T-helper 9 cell (primary cell): ENCODE results near the gene ADAMTS14.

Experiments
- DNase-seq: peaks from one replicate; pipeline ENCODE4 v3.0.0-alpha.2; 2020

Gene ADAMTS14

DNA sequence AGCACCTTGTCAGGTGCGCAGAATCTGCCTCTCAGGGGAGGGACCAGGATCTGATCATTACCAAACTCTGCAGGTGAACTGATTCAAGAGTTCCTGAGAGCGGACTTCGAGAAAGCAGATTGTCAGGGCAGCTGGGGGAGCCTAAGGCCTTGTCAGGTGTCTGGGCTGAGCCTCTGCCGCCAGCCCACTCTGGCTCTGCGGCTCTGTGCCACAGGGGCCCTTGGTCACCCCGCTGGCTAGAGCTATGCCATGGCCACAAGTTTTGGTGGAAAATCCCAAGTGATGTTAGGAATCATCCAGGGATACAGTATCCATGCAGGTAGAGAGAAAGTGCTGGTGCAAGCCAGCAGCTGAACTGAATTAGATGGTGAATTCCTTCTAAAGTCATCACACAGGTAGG, 4.2 kb downstream of the ADAMTS14 start:
- DNase-seq = no peak

DNA sequence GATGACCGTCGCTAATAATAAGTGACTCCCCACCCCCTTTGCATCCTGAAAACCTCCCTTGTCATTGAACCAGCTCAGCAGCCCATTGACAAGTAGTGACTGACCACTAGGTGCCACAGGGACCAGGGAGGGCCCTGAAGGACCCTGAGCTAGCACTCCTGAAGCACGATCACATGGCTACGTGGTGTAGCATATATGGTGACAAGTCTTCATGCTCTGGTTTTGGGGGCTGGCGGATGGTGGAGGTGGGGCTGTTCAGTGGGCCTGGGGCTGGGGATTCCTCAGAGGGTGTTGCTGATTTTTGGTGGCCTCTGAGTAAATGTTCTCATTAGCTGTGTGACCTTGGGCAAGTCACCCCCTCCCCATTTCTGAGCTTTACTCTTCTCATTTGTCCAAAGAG, 4.7 kb downstream of the ADAMTS14 start:
- DNase-seq = no peak

DNA sequence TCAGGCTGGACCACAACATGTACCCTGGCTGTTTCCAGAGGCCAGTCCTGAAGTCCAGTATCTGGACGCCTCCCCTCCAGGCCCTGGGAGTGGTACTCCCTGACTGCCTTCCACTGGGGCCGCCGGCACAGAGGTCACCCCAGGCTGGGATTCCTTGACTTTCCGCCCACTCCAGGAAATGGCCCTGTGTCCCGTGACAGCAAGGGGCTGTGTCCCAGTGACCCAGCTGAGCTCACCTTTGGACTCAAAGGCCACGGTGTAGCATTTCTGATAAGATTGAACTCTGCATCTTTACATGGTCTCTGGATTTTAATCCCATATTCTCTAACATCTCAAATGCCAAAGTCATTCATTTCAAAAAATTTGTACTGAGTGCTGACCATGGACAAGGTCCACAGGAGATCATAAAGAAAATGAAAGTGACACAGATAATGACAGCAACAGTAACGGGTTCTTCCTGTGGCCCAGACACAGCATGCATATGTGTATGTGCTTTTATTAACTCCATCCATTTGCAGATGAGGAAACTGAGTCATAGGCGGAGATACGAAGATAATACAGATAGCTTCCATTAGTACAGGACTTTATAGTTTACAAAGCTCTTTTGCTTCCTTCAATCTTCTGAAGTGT, 5.4 kb downstream of the ADAMTS14 start:
- no peak for DNase-seq

DNA sequence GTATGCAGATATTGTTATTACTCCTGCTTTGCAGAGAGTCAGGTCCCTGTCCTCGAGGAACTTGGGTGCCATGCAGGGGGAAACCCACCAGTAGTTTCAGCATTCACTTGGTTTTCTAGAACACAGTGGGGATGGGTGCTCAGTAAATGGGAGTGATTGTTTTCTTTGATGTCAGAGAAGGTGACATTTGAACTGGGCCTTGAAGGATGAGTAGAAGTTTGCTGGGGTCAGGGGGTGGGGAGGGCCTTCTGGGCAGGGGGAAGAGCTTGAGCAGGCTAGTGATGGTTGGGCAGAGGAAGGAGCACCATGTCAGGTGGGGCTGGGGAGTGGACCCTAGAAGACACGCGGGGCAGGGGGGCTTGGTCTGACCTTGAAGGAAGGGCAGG, 5.9 kb downstream of the ADAMTS14 start:
- DNase-seq = no peak

DNA sequence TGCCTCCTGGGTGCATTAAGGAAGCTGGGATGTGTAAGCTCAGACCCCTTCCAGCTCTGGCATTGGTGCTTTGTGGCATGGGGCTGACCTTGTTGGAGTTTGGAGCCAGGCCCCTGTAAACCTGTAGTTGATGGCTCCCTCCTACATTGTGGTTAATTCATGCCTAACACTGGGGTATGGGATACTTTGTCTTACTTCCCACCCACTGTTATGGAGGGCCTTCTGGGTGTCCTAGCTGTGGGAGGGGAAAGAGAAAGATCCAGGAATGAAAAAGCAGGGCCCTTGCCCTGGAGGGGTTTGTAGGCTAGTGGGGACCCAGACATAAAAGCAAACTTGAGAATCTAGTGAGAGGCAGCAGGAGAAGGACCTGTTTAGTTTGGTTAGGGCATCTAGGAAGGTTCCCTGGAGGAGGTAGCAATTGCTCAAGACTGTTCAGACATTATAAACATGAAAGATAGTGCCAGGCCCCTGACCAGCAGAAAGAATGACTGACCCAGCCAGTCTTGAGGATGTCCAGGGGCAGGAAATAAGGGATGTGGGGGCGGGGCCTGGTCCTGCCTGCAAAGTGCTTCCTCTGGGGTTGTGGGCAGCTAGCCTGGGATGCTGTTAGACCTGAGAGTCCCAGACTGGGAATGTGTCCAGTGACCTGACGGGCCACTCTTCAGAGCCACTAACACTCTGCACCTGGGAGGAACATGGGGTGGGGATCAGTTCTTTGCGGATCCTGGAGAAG, 6.6 kb downstream of the ADAMTS14 start:
- no peak for DNase-seq

DNA sequence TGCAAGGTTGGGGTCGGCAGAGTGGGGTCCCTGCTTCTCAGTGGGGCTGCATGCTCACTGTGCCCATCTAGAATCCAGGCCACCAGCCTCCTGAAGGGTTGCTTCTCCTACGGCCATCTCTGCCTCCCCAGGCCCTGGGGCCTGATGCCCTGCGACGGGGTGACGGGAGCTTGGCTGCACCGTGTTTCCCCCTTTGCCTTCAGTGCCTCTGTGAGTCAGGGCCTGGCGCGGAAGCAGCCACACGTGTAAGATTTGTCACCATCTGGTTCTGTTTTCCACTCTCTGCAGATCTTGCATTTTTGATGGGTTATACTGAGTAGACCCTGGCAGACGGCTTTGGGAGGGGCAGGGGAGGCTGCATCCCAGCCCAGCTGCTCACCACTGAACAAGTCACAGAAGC, 7.2 kb downstream of the ADAMTS14 start:
- DNase-seq = no peak

DNA sequence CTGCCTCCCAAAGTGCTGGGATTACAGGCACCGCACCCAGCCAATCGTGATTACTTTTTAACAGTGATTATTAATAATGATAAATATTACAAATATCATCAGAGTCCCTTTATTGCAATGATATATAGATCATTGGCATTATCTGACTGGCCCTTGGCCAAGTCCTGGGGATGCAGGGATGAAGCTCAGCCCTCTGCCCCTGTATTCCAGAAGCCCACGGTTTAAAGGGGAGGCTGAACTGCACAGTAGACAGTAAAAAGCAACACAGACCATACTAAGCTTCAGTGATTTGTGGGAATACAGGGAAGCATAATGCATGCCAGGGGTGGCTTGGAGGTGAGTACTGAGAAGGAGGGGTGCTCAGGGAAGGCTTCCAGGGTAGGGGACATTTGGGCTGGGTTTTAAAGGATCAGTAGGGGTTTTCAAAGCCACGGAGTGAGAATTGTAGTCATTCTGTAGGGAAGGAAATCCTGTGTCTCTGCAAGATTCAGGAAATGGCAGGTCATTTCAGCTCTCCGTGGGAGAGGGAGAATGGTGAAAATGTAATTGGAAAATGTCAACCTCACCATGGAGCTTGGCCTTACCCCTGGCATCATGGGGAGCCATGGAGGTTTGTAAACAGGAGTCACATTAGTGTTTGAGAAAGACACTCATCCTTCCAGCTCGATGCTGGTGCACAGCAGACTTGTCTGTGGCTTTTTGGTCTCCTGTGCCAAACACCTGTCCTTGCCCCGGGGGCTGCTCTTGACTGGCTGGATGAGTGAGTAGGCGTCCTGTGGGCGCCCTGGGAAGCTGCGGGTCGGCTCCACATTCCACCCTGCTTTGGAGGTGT, 8.8 kb downstream of the ADAMTS14 start:
- no peak for DNase-seq

DNA sequence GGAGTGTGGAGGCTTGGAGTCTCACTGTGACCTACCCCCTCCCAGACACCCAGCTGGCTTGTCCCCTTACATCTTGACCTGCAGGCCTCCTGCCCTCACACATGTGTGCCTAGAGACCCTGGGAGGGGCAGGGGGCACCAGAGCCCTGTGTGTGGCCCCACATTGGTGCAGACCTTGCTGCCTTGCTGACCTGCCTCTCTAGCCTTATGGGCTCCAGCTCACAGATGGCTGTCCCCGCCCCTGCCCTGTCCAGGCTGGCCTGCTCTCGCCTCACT, 9.4 kb downstream of the ADAMTS14 start:
- DNase-seq = no peak

DNA sequence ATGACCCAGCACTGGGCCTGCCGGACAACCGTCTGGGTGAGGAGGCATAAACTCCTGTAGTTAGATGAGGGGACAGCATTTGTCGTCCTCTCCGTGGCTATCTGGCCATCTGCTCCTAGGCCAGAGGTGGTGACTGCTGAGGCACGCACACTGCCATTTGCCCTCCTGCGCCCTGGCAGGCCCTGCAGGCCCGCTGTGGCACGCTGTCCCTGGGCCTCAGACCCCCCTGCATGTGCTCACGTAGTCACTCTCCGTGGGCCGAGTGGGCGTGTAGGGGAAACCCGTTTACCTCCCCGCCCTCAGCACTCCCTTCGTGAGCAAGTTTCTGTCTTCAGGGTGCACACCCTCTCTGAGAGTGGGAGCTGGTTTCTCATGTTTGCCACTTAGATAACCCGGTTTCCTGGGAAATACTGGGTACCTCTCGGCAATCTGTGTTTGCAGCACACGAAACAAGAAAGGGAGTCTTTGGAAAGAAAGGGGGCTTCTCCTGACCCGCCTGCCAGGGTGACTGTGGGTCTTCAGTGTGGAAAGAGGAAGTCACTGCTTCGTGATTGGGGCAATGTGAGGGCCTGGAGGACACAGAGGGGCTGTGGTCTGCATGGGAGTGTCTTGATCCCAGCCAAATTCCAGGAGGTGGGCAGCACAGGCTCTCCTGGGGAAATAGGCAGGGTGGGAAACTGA, 10.8 kb downstream of the ADAMTS14 start:
- DNase-seq = no peak

DNA sequence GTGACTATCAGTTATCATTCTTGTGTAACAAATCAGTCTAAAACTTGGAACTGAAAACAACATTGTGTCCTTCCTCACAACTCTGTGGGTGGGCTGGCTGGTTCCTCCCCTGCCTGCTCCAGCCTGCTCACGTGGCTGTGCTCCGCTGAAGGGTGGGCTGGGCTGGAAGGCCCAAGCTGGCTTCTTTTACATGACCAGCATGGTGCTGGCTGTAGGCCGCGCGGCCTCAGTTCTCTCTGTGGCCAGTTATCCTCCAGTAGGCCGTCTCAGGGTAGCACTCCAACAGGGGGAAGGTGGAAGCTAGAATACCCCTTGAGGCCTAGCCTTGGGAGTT, 11.3 kb downstream of the ADAMTS14 start:
- DNase-seq = no peak

DNA sequence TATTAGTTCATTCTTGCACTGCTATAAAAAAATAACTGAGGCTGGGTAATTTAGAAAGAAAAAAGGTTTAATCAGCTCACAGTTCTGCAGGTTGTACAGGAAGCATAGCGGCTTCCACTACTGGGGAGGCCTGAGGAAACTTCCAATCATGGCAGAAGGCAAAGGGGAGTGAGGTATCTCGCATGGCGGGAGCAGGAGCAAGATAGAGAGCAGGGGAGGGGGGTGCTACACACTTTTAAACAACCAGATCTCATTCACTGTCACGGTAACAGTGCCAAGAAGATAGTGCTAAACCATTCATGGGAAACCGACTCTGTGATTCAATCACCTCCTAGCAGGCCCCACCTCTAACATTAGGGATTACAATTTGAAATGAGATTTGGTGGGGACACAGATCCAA, 11.6 kb downstream of the ADAMTS14 start:
- no peak for DNase-seq

DNA sequence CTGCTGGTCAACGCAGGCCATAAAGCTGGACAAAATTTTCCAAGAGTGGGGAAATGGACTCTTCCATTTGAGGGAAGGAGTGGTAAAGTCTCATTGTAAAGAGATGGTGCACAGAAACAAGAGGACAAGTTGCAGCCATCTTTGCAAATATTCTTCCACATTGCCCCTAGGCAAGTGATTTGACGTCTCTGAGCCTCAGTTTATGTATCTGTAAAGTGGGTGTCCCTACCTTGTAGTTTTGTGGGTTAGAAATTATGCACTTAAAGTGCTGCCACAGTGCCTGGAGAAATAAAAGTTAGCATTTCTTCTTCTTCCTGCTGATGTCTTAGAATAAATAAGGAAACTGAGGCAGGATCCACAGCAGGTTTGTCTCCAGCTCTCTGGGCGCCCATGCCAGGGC, 12.1 kb downstream of the ADAMTS14 start:
- DNase-seq = no peak

DNA sequence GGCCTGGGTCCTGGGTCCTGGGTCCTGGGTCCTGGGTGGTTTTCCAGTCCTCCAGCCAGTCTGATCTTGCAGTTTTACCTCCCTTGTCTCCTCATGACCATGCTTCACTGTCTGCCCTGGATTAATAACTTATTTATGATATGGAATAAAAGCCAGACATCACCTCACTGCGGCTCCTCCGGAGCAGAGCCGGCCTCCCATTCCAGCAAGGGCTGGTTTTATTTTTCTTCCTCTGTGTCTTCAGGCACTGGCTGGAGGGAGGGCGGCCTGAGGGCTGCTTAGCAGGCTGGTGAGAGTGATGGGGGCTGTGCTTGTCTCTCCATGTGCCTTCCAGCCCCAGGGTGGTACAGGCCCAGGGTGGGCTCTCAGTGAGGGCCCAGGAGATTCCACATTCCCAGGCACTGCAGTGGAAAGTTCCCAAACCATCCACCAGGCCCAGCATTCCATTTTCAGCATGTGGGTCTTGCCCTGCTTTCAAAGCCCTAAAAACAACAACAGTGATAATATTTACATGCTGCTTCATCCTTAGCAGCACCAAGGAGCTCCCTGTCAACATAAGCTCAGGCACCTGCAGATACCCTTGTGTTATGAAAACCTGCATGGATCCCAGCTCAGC, 12.6 kb downstream of the ADAMTS14 start:
- DNase-seq = no peak

DNA sequence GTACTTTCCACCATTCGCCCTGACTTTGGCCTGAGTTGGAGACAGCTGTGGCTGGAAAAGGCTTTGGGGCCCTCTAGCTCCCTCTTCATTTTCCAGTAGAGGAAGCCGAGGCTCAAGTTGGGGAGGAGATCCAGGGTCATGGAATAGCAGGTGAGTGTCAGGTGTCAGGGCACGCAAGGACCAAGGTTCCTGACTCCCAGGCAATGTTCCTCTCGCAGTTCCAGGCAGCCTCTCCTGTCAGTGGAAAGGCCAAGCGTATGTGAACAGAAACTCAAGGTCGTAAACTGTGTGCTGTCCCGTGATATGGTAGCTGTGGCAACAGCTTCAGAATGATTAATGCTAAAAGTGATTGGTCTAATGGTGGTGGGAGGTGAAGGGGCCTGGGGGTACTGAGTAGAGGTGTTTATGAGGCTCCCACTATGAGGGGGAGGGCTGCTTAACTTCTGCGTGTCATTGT, 13.2 kb downstream of the ADAMTS14 start:
- no peak for DNase-seq

DNA sequence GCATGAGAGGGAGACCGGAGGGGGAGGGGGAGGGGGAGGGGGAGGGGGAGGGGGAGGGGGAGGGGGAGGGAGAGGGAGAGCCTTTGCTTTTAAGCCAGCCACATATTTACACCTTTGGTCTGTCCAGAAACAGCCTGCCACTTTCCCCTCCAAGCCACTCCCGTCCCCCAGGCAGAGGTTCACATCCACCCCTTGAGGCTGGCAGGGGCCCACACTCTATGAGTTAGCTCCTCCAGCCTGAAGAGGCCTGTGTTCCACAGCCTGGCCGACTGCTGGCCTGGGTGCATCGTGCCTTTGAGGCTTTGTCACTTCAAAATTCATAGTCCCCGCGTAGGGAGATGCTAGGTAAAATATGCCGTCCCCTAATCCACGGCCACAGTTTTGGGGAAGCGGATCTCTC, 16.5 kb downstream of the ADAMTS14 start:
- no peak for DNase-seq

DNA sequence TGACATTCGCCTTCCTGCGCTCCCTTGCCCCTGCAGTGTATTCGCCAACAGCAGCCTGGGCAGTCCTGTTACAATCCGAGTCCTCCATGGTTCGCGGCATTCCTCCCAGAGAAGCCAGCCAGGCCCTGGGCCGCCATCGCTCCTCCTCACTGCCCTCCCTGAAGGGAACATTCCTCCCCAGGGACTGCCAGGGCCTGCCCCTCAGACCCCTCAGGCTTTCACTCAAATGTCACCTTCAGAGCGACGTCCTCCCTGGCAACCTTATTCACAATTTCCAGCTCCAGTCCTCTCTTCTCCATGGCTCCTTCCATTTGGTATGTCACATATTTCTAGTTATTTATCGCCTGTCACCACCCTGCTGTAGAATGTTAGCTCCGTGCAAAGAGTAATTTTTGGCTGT, 17.4 kb downstream of the ADAMTS14 start:
- no peak for DNase-seq

DNA sequence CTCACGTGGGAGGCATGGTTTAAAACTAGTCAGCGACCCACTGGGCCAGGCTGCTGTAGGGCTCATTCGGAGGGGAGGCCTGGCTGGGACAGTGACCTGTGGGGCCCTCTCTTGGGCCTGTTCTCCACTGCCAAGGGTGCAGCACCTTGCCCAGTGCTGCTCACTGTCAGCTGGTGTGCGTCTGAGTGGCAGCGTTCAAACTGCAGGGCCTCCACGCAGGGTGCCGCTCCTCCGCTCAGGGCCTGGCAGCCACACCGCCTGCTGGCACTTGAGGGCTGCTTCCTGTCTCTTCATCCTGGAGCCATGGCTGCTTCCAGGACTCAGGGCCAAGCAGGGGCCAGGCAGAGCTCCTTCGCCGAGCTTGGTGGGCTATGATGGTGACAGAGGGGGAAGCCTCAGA, 18.3 kb downstream of the ADAMTS14 start:
- DNase-seq = no peak

DNA sequence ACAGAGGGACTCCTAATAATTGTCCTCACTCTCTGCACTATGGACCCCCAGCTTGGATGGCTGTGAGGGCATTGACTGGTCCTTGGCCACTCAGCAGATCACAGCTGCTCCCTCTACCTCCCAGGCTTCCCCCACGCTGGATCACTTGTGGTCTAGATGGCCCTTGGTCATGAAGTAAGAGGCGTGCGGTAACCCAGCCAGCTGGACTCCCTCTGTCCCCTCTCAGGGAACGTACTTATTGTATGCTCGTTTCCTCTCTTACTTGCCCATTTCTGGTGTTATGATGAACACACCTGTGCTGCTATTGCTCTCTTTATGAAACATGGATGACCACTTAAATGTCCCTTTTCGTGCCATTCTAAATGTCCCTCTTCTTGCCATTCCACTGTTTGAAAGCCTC, 19.3 kb downstream of the ADAMTS14 start:
- no peak for DNase-seq

DNA sequence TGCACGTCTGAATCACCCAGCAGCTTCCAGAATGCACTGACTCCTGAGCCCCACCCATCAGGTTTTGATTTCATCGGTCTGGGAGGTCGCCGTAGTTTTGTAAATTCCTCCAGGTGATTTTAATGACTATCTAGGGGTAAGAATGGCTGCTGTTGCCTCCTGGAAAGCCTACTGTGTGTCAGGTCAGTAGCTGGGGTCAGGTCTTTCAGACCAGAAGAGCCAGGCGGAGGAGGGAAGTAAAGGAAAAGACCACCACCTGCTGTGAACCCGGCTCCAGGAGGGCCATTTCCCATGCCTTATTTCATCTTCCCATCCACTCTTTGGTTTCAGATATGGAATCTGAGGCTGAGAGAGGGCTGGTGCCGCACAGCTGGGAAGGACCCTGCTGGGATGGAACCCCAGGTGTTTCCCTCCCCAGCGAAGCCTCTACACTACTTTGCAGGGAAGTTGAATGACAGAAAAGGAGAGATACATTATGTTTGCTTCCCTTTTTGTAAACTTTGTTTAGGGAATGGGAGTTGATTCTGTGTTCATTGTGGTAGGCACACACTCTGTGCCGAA, 19.8 kb downstream of the ADAMTS14 start:
- no peak for DNase-seq

DNA sequence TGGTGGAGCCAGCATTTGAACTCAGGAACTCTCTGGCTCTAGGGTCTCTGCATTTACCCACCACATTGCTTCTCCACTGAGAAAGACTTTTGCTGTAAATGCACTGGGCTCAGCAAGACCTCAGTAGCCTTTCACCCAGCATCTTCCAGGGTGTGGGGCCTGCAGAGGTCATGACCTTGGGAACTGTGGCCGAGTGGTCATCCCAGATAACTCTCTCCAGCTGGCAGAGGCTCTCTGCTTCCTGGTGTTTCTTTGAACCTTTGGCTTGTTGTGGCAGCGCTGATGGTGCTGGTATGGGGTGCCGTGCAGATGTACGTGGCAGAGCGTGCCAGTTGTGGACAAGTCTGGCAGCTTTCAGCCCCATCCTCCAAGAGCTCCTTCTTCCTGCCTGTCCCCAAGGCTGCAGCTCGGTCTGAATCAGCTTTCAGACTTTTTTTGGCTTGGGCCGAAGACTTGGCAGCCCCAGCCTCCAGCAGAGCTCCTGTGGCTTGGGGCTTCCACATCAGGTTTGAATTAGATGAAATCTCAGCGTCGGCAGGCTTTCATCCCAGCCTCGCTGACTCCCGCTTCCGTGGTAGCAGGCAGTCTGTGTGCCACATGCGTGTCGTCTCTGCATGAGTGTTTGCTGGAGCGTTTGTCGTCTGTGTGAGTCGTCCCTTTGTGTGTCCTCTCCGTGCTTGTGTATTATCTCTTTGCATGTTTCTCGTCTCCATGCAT, 21.5 kb downstream of the ADAMTS14 start:
- DNase-seq = no peak

DNA sequence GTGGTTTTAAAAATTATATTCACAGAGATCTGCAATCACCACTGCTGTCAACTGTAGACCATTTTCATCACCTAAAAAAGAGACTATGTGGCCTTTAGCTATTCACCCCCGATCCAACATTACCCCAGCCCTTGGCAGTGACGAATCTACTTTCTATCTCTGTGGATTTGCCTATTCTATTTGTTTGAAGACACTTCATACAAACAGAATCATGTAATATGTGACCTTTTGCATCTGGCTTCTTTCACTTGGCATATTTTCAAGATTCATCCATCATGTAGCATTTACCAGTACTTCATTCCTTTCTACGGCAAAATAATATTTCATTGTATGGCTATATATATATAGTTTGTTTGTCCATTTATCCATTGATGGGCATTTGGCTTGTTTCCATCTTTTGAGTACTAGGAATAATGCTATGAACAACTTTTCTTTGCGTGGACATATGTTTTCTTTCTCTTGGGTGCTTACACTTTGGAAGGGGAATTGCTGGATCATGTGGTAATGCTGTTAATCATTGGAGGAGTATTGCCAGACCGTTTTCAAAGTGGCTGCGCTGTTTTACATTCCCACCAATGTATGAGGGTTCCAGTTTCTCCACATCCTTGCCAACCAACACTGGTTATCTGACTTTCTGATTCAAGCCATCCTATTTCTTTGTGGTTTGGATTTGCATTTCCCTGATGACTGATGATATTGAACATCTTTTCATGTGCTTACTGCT, 22.3 kb downstream of the ADAMTS14 start:
- no peak for DNase-seq
